Adrenal gland (tissue), 5 donors: ENCODE data around the gene VPS37D.

Experiments used
- CTCF ChIP-seq, 6 experiments: fragments of 450-650 bp in 4 of 6; fragments of 200-600 bp in 2 of 6; sonication (generic) in 1 of 6; IDR thresholded peaks; 1 replicate in 5 of 6; 2 replicates in 1 of 6; pipeline versions ENCODE4 v1.5.1 to v1.8.0; 2016 to 2021; ENCODE audit warnings: antibody characterized with exemption in 6 of 6, mild to moderate bottlenecking in 2 of 6, moderate library complexity in 1 of 6
- POLR2A ChIP-seq, 2 donors: fragments of 450-650 bp; IDR thresholded peaks; one replicate each; pipeline ENCODE4 v1.6.1; 2017; ENCODE audit warnings: antibody characterized with exemption in 2 of 2, mild to moderate bottlenecking in 2 of 2, moderate library complexity in 1 of 2
- donor health status: DM: no; HTN: no; CAD: no.

GRCh38 chr7:73704640-73705550 is 37.3 kb downstream of the VPS37D start:
- TF ChIP-seq POLR2A (IDR thresholded peaks at IDR 0.05): no peak
- no peak for TF ChIP-seq CTCF (IDR thresholded peaks at IDR 0.05)
